Nucleus accumbens (tissue), 56 donors: ENCODE measurements around the gene MAGI1.

Source experiments
- DNase-seq, 56 donors: peaks; one replicate each; lab custom pipeline; 2025; lab: John Stamatoyannopoulos, UW

The MAGI1 gene

DNA sequence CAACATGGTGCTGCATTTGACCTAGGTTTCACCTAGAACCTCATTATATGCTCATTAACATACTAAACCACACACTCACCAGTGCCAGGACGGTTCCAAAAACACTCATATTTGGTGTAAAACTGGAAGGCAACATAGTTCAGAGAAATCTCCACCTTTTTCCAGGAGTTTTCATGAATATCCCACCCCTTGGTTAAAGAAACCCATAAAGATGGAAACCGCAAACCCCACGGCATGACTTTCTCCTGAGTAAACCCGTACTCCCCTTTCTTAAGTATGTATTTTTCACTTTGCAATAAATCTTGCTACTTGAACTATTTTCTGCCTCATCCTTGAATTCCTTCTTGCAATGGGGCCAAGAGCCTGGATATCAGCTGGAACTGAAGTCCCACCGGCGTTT is 379.3 kb downstream of the MAGI1 start:
- DNase-seq: no peak

- DNase-seq: no peak
Measured at GRCh38 chr3:65658401-65658800, 380.3 kb downstream of the MAGI1 start.

- no peak for DNase-seq
Measured at GRCh38 chr3:65655061-65655460, 383.7 kb downstream of the MAGI1 start.

- DNase-seq: no peak
Measured at GRCh38 chr3:65653731-65654130, 385.0 kb downstream of the MAGI1 start.

GRCh38 chr3:65650247-65650646 is 388.5 kb downstream of the MAGI1 start:
- no peak for DNase-seq

DNA sequence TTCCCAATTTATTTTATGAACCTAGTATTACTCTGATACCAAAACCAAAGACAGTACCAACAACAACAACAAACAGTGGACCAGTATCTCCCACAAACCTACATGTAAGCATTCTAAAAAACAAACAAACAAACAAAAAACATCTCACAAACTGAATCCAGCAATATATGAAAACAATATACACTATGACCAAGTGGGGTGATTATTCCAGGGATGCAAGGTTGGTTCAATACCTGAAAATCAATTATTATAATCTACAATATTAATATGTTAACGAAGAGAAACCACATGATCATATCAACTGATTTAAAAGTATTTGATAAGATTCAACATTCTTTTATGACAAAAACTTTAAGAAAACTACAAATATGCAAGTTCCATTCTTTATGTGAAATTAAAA is 391.3 kb downstream of the MAGI1 start:
- DNase-seq: no peak

GRCh38 chr3:65642883-65643282 is 395.8 kb downstream of the MAGI1 start:
- no peak for DNase-seq

- DNase-seq: no peak
Measured at GRCh38 chr3:65641777-65642176, 396.9 kb downstream of the MAGI1 start.

DNA sequence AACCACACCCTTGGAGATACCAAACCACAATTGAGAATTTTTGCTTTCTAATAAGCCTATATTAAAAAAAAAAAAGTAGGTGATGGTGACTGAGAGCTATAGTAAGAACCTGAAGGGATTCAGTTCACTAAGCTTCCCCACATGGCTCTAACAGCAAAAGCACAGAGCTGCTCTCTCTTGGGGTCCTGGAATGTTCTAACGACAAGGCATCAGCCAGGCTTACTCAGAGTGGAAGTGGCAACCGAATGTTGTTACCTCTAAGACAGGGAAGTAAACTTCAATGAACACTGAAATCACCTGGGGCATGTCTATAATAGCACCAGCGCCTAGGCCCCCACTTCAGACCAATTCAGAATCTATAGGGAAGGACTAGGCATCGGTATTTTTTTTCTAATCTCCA is 397.7 kb downstream of the MAGI1 start:
- DNase-seq: no peak

GRCh38 chr3:65639444-65639843 is 399.3 kb downstream of the MAGI1 start:
- no peak for DNase-seq

- no peak for DNase-seq
Measured at GRCh38 chr3:65638301-65638700, 400.4 kb downstream of the MAGI1 start.

DNA sequence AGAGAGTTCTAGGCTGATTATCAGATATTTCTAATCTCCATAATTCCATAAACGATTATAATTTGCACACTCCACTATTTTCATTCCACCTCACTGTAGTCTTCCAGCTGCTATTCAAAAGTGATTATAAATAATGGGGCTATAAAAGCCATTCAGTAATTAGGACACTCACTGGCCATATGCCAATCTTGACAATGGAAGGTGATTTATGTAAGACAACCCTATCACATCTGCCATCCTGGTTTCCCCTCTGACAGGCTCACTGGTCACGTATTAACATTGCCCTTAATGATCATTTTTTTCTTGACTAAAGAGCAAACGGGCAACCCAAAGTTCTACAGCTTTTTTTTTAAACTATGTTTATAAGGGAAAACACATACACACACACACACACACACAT is 402.4 kb downstream of the MAGI1 start:
- no peak for DNase-seq

DNA sequence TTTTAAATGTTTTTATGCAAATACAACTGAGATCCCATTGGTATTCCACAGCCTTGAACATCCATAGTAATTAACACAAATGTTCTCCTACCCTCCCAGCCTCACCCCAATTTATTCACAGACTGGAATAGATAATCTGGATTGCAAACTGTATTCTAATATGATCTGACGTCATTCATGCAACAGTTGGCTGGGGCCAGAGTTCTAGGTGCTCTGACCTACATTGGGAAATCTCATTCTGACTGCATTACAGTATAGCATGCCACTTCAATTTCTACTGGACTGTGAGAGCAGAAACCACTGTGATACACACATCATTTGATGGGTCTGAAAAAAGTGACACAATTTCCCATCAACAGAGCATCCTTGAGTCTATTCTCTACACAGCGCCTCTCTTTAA is 403.1 kb downstream of the MAGI1 start:
- no peak for DNase-seq

DNA sequence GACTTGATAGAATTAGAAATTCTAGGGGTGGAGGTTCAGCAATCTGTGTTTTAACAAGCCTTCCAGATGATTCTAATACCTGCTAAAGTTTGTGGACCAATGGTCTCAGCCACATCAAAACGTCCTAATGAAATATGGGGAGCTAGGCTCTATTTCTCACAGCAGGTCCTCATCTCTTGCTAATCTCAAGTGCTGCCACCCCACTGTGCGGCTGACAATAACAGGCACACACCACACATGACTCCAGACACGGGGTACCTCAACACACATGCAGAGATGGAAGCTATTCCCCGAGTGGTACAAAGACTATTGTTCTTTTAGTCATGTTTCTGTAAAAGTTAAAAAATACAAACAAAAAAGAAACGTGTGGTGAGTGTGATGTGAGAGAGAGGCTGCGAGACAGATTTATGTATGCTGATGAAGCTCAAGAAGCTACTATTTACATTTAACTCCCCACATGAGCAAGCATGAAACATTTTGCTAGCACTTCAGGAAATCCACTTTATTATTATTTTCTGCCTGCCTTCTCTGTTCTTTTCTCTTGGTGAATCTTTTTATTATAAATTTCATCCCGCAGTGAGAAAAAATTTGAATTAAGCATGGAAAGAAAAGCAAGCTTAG is 405.6 kb downstream of the MAGI1 start:
- no peak for DNase-seq

DNA sequence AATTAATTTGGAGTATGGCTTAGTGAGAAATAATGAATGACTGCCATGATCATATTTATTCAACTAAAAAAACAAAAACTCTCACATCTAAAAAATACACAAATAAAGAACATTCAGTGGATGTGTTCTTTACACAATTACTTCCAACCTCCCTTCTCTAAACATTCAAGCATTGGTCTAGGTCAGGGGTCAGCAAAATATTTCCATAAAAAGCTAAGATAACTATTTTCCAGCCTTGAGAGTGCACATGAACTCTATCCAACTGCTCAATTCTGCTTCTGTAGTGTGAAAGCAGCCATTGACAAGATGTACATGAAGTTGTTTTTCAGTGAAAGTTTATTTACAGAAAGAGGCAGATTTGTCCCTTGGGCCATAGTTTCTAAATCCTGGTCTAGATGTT is 406.3 kb downstream of the MAGI1 start:
- DNase-seq: no peak

DNA sequence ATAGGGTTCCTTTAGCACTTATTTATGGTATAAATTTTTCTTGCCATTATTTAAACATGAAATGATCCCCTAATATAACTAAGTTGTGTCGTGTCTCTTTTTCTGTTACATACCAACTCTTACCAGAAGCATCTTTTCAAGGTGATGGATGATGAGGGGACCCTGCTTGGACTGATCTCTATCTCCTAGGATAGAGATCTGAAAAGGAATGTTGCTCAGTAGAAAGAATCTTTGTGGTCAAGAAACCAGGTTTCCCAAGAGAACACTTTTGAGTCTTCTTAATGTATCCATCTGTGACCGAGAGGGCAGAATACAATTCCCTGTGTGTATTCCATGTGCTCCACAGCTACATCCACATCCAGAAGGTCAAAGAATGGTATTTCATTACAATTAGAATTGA is 409.7 kb downstream of the MAGI1 start:
- DNase-seq: no peak

DNA sequence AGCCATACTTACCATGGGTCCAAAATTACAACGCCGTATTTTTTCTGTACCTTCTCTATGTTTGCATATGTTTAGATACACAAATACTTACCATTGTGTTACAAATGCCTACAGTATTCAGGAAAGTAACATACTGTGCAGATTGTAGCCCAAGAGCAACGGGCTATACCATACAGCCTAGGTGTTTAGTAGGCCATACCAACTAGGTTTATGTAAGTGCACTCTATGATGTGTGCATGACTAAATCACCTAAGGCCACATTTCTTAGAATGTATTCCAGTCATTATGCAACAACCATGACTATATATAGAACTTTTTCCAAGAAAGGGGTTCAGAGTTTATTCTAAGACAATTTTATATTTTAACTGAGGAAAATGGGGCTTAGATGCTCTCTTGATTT is 411.7 kb downstream of the MAGI1 start:
- no peak for DNase-seq

GRCh38 chr3:65625305-65625704 is 413.4 kb downstream of the MAGI1 start:
- DNase-seq: no peak

GRCh38 chr3:65623362-65623761 is 415.4 kb downstream of the MAGI1 start:
- DNase-seq: no peak

DNA sequence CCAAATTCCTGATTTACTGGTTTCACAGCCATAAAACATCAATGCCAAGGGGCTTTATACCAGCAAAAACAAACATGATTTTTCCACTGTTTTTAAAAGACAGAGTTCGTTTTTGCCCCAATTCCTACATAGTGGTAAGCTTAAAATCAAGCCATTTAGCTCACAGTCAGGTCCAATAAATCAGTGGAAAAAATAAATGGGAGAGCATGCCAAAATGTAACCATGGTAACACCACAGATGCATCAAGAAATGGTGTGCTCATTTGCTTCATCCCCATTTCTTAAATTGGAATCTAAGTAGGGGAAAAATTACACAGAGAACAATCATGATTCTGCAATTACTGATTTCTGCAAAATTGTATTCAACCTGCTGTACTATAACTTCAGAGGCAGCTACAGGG is 418.8 kb downstream of the MAGI1 start:
- no peak for DNase-seq

DNA sequence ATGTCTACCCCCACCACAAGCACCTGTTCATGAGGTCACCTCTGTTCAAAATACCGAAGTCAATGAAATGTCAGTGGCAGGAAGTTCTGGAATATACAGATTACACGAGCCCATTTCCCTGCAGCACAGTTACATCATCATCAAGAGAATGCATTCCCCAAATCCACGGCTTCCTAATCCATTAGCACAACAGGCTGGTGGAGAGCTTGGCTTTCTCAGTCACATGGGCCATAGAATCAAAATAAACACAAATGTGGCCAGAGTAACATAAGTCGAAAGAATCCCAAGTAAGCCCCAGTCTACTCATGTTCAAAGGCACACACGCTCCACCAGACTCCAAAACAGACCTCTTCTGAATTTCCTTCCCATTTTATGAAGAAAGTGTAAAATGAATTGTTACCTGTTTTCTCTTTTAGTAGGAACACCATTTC is 419.3 kb downstream of the MAGI1 start:
- DNase-seq: peak in 20 of 56 donors; percentile 2 to 54 (median 21)

GRCh38 chr3:65618599-65618998 is 420.1 kb downstream of the MAGI1 start:
- DNase-seq: no peak

DNA sequence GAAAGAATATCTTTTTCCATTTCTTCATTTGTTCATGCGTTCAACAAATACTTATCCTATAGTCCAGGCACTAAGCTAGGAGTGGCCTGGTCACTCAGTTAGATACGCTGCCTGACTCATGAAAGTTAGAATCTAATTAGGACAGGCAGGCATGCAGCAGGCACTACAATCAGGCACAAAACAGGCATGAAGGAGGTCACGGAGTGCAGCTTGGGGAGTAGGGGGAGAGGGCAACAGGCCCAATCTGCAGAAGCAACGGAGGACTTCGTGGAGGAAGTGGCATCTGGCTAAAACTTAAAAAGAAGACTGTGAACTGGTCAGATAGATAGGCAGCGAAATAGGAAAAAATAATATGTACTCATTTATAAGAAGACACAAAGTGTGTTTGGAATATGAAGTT is 420.9 kb downstream of the MAGI1 start:
- no peak for DNase-seq
